SU-DHL-6 (cell line): Measurements from ENCODE around the gene ROCK2.

Source experiments
- H2AFZ ChIP-seq: fragments of 200-600 bp; sonication (generic); 2 replicates; pipeline ENCODE4 v1.6.1; 2014; ENCODE audit warnings: low read depth, mild to moderate bottlenecking, moderate library complexity, mixed read lengths, antibody characterized with exemption, low read length; ENCODE audit not compliant: severe bottlenecking
- H3F3A ChIP-seq: fragments of 200-600 bp; shearing (Covaris generic); 2 replicates; pipeline ENCODE4 v1.6.0; 2016; ENCODE audit warnings: antibody characterized with exemption, mild to moderate bottlenecking; ENCODE audit not compliant: insufficient read depth
- H3K27ac ChIP-seq: fragments of 200-600 bp; sonication (generic); 2 replicates; pipeline ENCODE4 v1.5.1; 2016; ENCODE audit warnings: low read depth, mild to moderate bottlenecking, low read length, moderate library complexity, mixed read lengths
- H3K27me3 ChIP-seq: fragments of 200-600 bp; sonication (generic), shearing (Covaris generic); 2 replicates; pipeline ENCODE4 v1.6.0; 2014; ENCODE audit warnings: mild to moderate bottlenecking, low read length
- H3K36me3 ChIP-seq: fragments of 200-600 bp; sonication (generic); 2 replicates; pipeline ENCODE4 v1.6.1; 2014; ENCODE audit warnings: mild to moderate bottlenecking, low read length, mixed read lengths
- H3K4me2 ChIP-seq: fragments of 300-600, 200-600 bp; shearing (Covaris generic), sonication (generic); 2 replicates; pipeline ENCODE4 v1.6.0; 2014; ENCODE audit warnings: low read length, low read depth, mild to moderate bottlenecking; ENCODE audit not compliant: poor library complexity, severe bottlenecking
- H3K4me3 ChIP-seq: fragments of 200-600 bp; sonication (generic); 2 replicates; pipeline ENCODE4 v1.5.1; 2014; ENCODE audit warnings: antibody characterized with exemption, low read length, mild to moderate bottlenecking, mixed read lengths; ENCODE audit not compliant: insufficient read depth, poor library complexity, severe bottlenecking
- H3K79me2 ChIP-seq: fragments of 200-600 bp; sonication (generic); 2 replicates; pipeline ENCODE4 v1.6.1; 2014; ENCODE audit warnings: mild to moderate bottlenecking, low read length, moderate library complexity; ENCODE audit not compliant: insufficient read depth
- H3K9ac ChIP-seq: fragments of 200-600 bp; sonication (generic); 2 replicates; pipeline ENCODE4 v1.7.0; 2014; ENCODE audit warnings: mild to moderate bottlenecking, low read length
- H3K9me2 ChIP-seq: fragments of 200-600 bp; sonication (generic); replicated peaks from 2 replicates; pipeline ENCODE4 v1.6.1; 2014; ENCODE audit warnings: low read length; ENCODE audit not compliant: insufficient read depth
- H3K9me3 ChIP-seq: fragments of 200-600 bp; sonication (generic); 2 replicates; pipeline ENCODE4 v1.6.1; 2014; ENCODE audit warnings: low read length, mixed read lengths; ENCODE audit not compliant: insufficient read depth
- H4K20me1 ChIP-seq: fragments of 200-600 bp; sonication (generic); 2 replicates; pipeline ENCODE4 v1.6.1; 2014; ENCODE audit warnings: low read depth, mild to moderate bottlenecking, antibody characterized with exemption, low read length, moderate library complexity, mixed read lengths
- CTCF ChIP-seq: fragments of 200-600 bp; sonication (generic); IDR thresholded peaks from one replicate; pipeline ENCODE4 v1.5.1; 2017; ENCODE audit warnings: antibody characterized with exemption, mild to moderate bottlenecking, low read length, moderate library complexity; ENCODE audit not compliant: insufficient read depth, poor library complexity, severe bottlenecking
- EZH2phosphoT487 ChIP-seq: fragments of 200-600 bp; sonication (generic), shearing (Covaris generic); conservative IDR thresholded peaks from 2 replicates; pipeline ENCODE4 v1.6.1; 2018; ENCODE audit warnings: mild to moderate bottlenecking, antibody characterized with exemption, low read length, moderate library complexity, mixed read lengths

The ROCK2 gene

GRCh38 chr2:11315074-11315705 lies 29.2 kb downstream of the ROCK2 start:
- Histone ChIP-seq H3K9me2 (no peaks in the 10 kb centered on the region), H3K4me3 (no peak overlapping the region), H3K79me2 (peaks cover 74% of the 10 kb centered on the region), H3K36me3 (no peaks in the 10 kb centered on the region), H3K27me3 (no peaks in the 10 kb centered on the region), H3K4me2 (no peak overlapping the region), H3K9ac (no peak overlapping the region), H4K20me1 (peaks cover 37% of the 10 kb centered on the region), H3K9me3 (no peaks in the 10 kb centered on the region), H3K27ac (no peak overlapping the region), H2AFZ (no peak overlapping the region), H3F3A (no peaks in the 10 kb centered on the region)
- TF ChIP-seq CTCF (no peak), EZH2phosphoT487 (no peak)

- Histone ChIP-seq H3K79me2 (peaks cover 76% of the 10 kb centered on the region), H3K27ac (no peak overlapping the region), H3K9me2 (no peaks in the 10 kb centered on the region), H4K20me1 (peaks cover 41% of the 10 kb centered on the region), H2AFZ (no peak overlapping the region), H3K9ac (no peak overlapping the region), H3K36me3 (no peaks in the 10 kb centered on the region), H3K4me3 (no peak overlapping the region), H3K9me3 (no peaks in the 10 kb centered on the region), H3F3A (no peaks in the 10 kb centered on the region), H3K4me2 (no peak overlapping the region), H3K27me3 (no peaks in the 10 kb centered on the region)
- no peak for TF ChIP-seq CTCF
- TF ChIP-seq EZH2phosphoT487 = no peak
Measured at GRCh38 chr2:11314487-11314886, 29.9 kb downstream of the ROCK2 start.

- no peak for TF ChIP-seq EZH2phosphoT487
- peaks cover 46% of the 10 kb centered on the region for H4K20me1 ChIP-seq
- H2AFZ ChIP-seq = no peak overlapping the region
- peaks cover 83% of the 10 kb centered on the region for H3K79me2 ChIP-seq
- no peak overlapping the region for H3K4me2 ChIP-seq
- no peaks in the 10 kb centered on the region for H3F3A ChIP-seq
- no peak overlapping the region for H3K27ac ChIP-seq
- no peaks in the 10 kb centered on the region for H3K27me3 ChIP-seq
- no peak overlapping the region for H3K4me3 ChIP-seq
- no peak overlapping the region for H3K9ac ChIP-seq
- no peaks in the 10 kb centered on the region for H3K9me3 ChIP-seq
- H3K36me3 ChIP-seq = no peaks in the 10 kb centered on the region
- H3K9me2 ChIP-seq = no peaks in the 10 kb centered on the region
Measured at GRCh38 chr2:11312770-11313471, 31.5 kb downstream of the ROCK2 start.

GRCh38 chr2:11311543-11311942 lies 32.9 kb downstream of the ROCK2 start:
- Histone ChIP-seq H3K9me2 (no peaks in the 10 kb centered on the region), H2AFZ (no peak overlapping the region), H3K36me3 (no peaks in the 10 kb centered on the region), H3F3A (no peaks in the 10 kb centered on the region), H3K27me3 (no peaks in the 10 kb centered on the region), H3K4me3 (no peak overlapping the region), H3K79me2 (peaks cover 85% of the 10 kb centered on the region), H4K20me1 (peaks cover 41% of the 10 kb centered on the region), H3K4me2 (no peak overlapping the region), H3K9me3 (no peaks in the 10 kb centered on the region), H3K27ac (no peak overlapping the region), H3K9ac (no peak overlapping the region)
- TF ChIP-seq EZH2phosphoT487 = no peak
- TF ChIP-seq CTCF = no peak
